Osteoblast (primary cell): Measurements from ENCODE around the gene SERTAD1. TPM values are rescaled to one million over a fixed set of nuclear protein-coding genes. Genes with fewer than 3 reads are reported as not detected.
A peak's percentile ranks its signal among the peaks of the same experiment; 100 is the strongest.

Experiments used
- DNase-seq: peaks from one replicate; pipeline ENCODE4 v3.0.0; 2011; ENCODE audit warnings: low spot score, mixed read lengths; ENCODE audit not compliant: insufficient read length; ENCODE audit errors: missing footprints
- H2AFZ ChIP-seq: 2 replicates; pipeline ENCODE4 v1.6.0; 2011; ENCODE audit warnings: mild to moderate bottlenecking, low read length
- H3K27ac ChIP-seq: 2 replicates; pipeline ENCODE4 v1.5.1; 2011; ENCODE audit warnings: mild to moderate bottlenecking, low read depth, low read length, moderate library complexity
- H3K27me3 ChIP-seq: 2 replicates; pipeline ENCODE4 v1.6.0; 2012; ENCODE audit warnings: mild to moderate bottlenecking, control low read depth, inconsistent platforms, low read length, moderate library complexity; ENCODE audit not compliant: insufficient read depth
- H3K36me3 ChIP-seq: 2 replicates; pipeline ENCODE4 v1.5.1; 2011; ENCODE audit warnings: mild to moderate bottlenecking, low read length, control low read depth, moderate library complexity; ENCODE audit not compliant: insufficient read depth
- H3K4me1 ChIP-seq: 2 replicates; pipeline ENCODE4 v1.5.1; 2011; ENCODE audit warnings: mild to moderate bottlenecking, low read length, control low read depth, moderate library complexity; ENCODE audit not compliant: insufficient read depth
- H3K4me2 ChIP-seq: 2 replicates; pipeline ENCODE4 v1.6.0; 2011; ENCODE audit warnings: mild to moderate bottlenecking, low read length; ENCODE audit not compliant: insufficient read depth
- H3K4me3 ChIP-seq: fragments of 200-600 bp; sonication (generic); 3 replicates; pipeline ENCODE4 v1.5.1; 2012; ENCODE audit warnings: mild to moderate bottlenecking, low read length, inconsistent platforms; ENCODE audit not compliant: insufficient read depth
- H3K79me2 ChIP-seq: 2 replicates; pipeline ENCODE4 v1.6.0; 2012; ENCODE audit warnings: mild to moderate bottlenecking, low read length, control low read depth, inconsistent platforms; ENCODE audit not compliant: insufficient read depth
- H3K9me3 ChIP-seq: 2 replicates; pipeline ENCODE4 v1.5.1; 2011; ENCODE audit warnings: low read depth, low read length, control low read depth
- H4K20me1 ChIP-seq: 2 replicates; pipeline ENCODE4 v1.6.0; 2012; ENCODE audit warnings: mild to moderate bottlenecking, low read length, control low read depth; ENCODE audit not compliant: insufficient read depth
- CTCF ChIP-seq: IDR thresholded peaks from 2 replicates; pipeline ENCODE4 v1.5.1; 2011; ENCODE audit warnings: mild to moderate bottlenecking, low read depth, low read length, moderate library complexity; ENCODE audit errors: extremely low read depth
- small RNA-seq: library from RNA; depleted of rRNA; stranded (forward); fragments of <200 nt; gene quantifications from one replicate; pipeline ENCODE3, GENCODE V24; 2012
- total RNA-seq: library from RNA; depleted of rRNA; stranded (reverse); fragments of >200 nt; gene quantifications from 2 replicates; pipeline ENCODE4 v1.2.3, GENCODE V29; 2012

SERTAD1 gene
- total RNA-seq, 1 donor = 15.2 TPM

GRCh38 chr19:40371802-40372122 lies 54.0 kb downstream of the SERTAD1 start:
- Histone ChIP-seq H3K27me3 (no peaks in the 10 kb centered on the region), H4K20me1 (peaks cover 7% of the 10 kb centered on the region), H3K27ac (no peak overlapping the region), H3K4me3 (no peak overlapping the region), H3K36me3 (peaks cover 57% of the 10 kb centered on the region), H3K4me1 (no peaks in the 10 kb centered on the region), H2AFZ (no peak overlapping the region), H3K9me3 (no peaks in the 10 kb centered on the region), H3K79me2 (no peaks in the 10 kb centered on the region), H3K4me2 (no peak overlapping the region)
- no peak for TF ChIP-seq CTCF
- DNase-seq = peak; percentile 88

Small RNAs within 50 kb of the gene (small RNA-seq; reads per million reads assigned to genes)
- gene RF00017 = not detected

Other genes starting within 250 kb of the SERTAD1 start
- 8.3 and 9.8 TPM in 2 replicates for gene MAP3K10, start 234.6 kb downstream of the SERTAD1 start, total RNA-seq
- gene TTC9B, start 207.6 kb downstream of the SERTAD1 start, total RNA-seq = not detected in 2 replicates
- 0.29 TPM in 1 of 2 replicates, not detected in the other for gene CCNP, start 199.3 kb downstream of the SERTAD1 start, total RNA-seq
- 115 and 118 TPM in 2 replicates for gene AKT2, start 140.6 kb downstream of the SERTAD1 start, total RNA-seq
- gene C19orf47, start 77.6 kb downstream of the SERTAD1 start, total RNA-seq = 3.6 and 7.7 TPM in 2 replicates
- gene PLD3, start 77.3 kb downstream of the SERTAD1 start, total RNA-seq = 136 and 239 TPM in 2 replicates
- gene HIPK4, start 35.8 kb downstream of the SERTAD1 start, total RNA-seq = 0.29 and 0.36 TPM in 2 replicates
- 2.7 and 3.3 TPM in 2 replicates for gene PRX, start 12.6 kb downstream of the SERTAD1 start, total RNA-seq
- 21.2 and 23.5 TPM in 2 replicates for gene SERTAD3, start 18.3 kb upstream of the SERTAD1 start, total RNA-seq
- gene BLVRB, start 39.8 kb upstream of the SERTAD1 start, total RNA-seq = 75.7 and 82.2 TPM in 2 replicates
- 0.72 and 1.2 TPM in 2 replicates for gene SPTBN4, start 41.0 kb upstream of the SERTAD1 start, total RNA-seq
- gene SHKBP1, start 150.9 kb upstream of the SERTAD1 start, total RNA-seq = 16.3 and 18.9 TPM in 2 replicates
- 13.6 and 16.6 TPM in 2 replicates for gene LTBP4, start 175.4 kb upstream of the SERTAD1 start, total RNA-seq